Measurements from ENCODE around the gene GALNTL6. TPM values are rescaled to one million over a fixed set of nuclear protein-coding genes. Genes with fewer than 3 reads are reported as not detected.

The GALNTL6 gene
- total RNA-seq, 1 donor: under 0.01 TPM

DNA sequence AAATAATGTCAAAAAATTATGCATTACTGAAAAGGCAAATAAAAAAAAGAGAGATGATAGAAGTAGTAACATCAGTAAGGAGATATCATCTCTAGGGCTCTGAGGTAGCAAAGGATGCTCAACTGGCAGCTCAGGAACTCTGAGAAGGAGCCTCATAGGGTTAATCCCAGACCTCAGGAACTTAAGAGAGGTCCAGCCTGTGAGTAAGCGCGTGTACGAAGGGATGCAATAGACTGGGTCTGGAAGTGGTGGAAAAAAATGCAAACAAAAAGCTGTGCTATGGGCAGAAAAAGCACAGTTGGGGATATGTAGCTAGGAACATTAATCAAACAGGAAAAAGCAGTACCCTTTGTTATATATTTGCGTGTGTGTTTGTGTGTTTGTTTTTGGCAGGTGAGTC lies 282.0 kb downstream of the GALNTL6 start:
- H3K4me3 ChIP-seq (ENCODE audit: insufficient read depth, low read length): no peak overlapping the region
- H4K20me1 ChIP-seq (ENCODE audit: insufficient read depth, low read length): no peaks in the 10 kb centered on the region
- TF ChIP-seq, protein P1, sequence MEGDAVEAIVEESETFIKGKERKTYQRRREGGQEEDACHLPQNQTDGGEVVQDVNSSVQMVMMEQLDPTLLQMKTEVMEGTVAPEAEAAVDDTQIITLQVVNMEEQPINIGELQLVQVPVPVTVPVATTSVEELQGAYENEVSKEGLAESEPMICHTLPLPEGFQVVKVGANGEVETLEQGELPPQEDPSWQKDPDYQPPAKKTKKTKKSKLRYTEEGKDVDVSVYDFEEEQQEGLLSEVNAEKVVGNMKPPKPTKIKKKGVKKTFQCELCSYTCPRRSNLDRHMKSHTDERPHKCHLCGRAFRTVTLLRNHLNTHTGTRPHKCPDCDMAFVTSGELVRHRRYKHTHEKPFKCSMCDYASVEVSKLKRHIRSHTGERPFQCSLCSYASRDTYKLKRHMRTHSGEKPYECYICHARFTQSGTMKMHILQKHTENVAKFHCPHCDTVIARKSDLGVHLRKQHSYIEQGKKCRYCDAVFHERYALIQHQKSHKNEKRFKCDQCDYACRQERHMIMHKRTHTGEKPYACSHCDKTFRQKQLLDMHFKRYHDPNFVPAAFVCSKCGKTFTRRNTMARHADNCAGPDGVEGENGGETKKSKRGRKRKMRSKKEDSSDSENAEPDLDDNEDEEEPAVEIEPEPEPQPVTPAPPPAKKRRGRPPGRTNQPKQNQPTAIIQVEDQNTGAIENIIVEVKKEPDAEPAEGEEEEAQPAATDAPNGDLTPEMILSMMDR (IDR thresholded peaks at IDR 0.05; ENCODE audit: extremely low read depth, low read depth, low read length): no peak
- no peak overlapping the region for H2AFZ ChIP-seq (ENCODE audit: low read length)
- no peak overlapping the region for H3K27ac ChIP-seq (ENCODE audit: low read depth, low read length)
- no peaks in the 10 kb centered on the region for H3K36me3 ChIP-seq (ENCODE audit: insufficient read depth, low read length)
- DNase-seq (ENCODE audit: insufficient read length, low spot score, missing footprints): peak; percentile 68
- no peak overlapping the region for H3K4me2 ChIP-seq (ENCODE audit: insufficient read depth, low read length)
- no peaks in the 10 kb centered on the region for H3K79me2 ChIP-seq (ENCODE audit: insufficient read depth, low read length)
- H3K4me1 ChIP-seq (ENCODE audit: insufficient read depth, low read length): no peaks in the 10 kb centered on the region
- H3K9me3 ChIP-seq (ENCODE audit: low read depth, low read length): no peaks in the 10 kb centered on the region
- H3K27me3 ChIP-seq (ENCODE audit: insufficient read depth, low read length): no peaks in the 10 kb centered on the region

- no peak for DNase-seq (ENCODE audit: insufficient read length, low spot score, missing footprints)
- H3K4me2 ChIP-seq (ENCODE audit: insufficient read depth, low read length): no peak overlapping the region
- H2AFZ ChIP-seq (ENCODE audit: low read length): no peak overlapping the region
- no peaks in the 10 kb centered on the region for H3K36me3 ChIP-seq (ENCODE audit: insufficient read depth, low read length)
- H3K4me1 ChIP-seq (ENCODE audit: insufficient read depth, low read length): no peaks in the 10 kb centered on the region
- H3K79me2 ChIP-seq (ENCODE audit: insufficient read depth, low read length): no peaks in the 10 kb centered on the region
- H3K27me3 ChIP-seq (ENCODE audit: insufficient read depth, low read length): no peaks in the 10 kb centered on the region
- H3K4me3 ChIP-seq (ENCODE audit: insufficient read depth, low read length): no peak overlapping the region
- H3K9me3 ChIP-seq (ENCODE audit: low read depth, low read length): no peaks in the 10 kb centered on the region
- no peaks in the 10 kb centered on the region for H4K20me1 ChIP-seq (ENCODE audit: insufficient read depth, low read length)
- no peak overlapping the region for H3K27ac ChIP-seq (ENCODE audit: low read depth, low read length)
- TF ChIP-seq, protein P1 (IDR thresholded peaks at IDR 0.05; ENCODE audit: extremely low read depth, low read depth, low read length): no peak
Measured at GRCh38 chr4:172096786-172097185, 283.6 kb downstream of the GALNTL6 start.

GRCh38 chr4:172099376-172099775 lies 286.2 kb downstream of the GALNTL6 start:
- H3K9me3 ChIP-seq (ENCODE audit: low read depth, low read length): no peaks in the 10 kb centered on the region
- no peak overlapping the region for H2AFZ ChIP-seq (ENCODE audit: low read length)
- H3K27me3 ChIP-seq (ENCODE audit: insufficient read depth, low read length): no peaks in the 10 kb centered on the region

DNA sequence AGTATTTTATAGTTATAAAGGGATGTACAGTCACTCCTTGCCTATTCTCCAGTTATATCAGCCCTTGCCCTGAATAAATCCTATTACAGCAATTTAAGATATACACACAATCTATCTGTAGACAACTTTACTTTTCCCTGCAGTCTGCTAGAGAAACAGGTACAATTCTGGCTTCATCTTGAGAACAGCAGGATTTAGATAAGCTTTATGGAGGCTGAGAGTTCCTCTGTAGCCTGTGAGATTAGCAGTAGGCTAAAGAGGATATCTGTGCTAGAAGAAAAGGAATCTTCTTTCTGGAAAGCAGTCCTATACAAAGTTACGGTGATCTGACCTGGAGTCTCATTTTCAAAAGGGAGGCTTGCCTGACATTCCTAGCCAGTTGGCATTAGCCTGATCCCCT lies 290.3 kb downstream of the GALNTL6 start:
- Histone ChIP-seq H3K79me2 (ENCODE audit: insufficient read depth, low read length) (no peaks in the 10 kb centered on the region), H3K27ac (ENCODE audit: low read depth, low read length) (no peak overlapping the region), H4K20me1 (ENCODE audit: insufficient read depth, low read length) (no peaks in the 10 kb centered on the region), H3K36me3 (ENCODE audit: insufficient read depth, low read length) (no peaks in the 10 kb centered on the region), H3K4me2 (ENCODE audit: insufficient read depth, low read length) (no peak overlapping the region), H3K4me1 (ENCODE audit: insufficient read depth, low read length) (no peaks in the 10 kb centered on the region), H3K9me3 (ENCODE audit: low read depth, low read length) (no peaks in the 10 kb centered on the region), H3K27me3 (ENCODE audit: insufficient read depth, low read length) (no peaks in the 10 kb centered on the region), H2AFZ (ENCODE audit: low read length) (no peak overlapping the region), H3K4me3 (ENCODE audit: insufficient read depth, low read length) (no peak overlapping the region)
- no peak for DNase-seq (ENCODE audit: insufficient read length, low spot score, missing footprints)
- TF ChIP-seq, protein P1 (IDR thresholded peaks at IDR 0.05; ENCODE audit: extremely low read depth, low read depth, low read length): no peak

More at GRCh38 chr4:172099376-172099775, 286.2 kb downstream of the GALNTL6 start:
- Histone ChIP-seq H3K27ac (ENCODE audit: low read depth, low read length) (no peak overlapping the region), H3K36me3 (ENCODE audit: insufficient read depth, low read length) (no peaks in the 10 kb centered on the region), H3K4me3 (ENCODE audit: insufficient read depth, low read length) (no peak overlapping the region), H3K4me1 (ENCODE audit: insufficient read depth, low read length) (no peaks in the 10 kb centered on the region), H3K4me2 (ENCODE audit: insufficient read depth, low read length) (no peak overlapping the region), H4K20me1 (ENCODE audit: insufficient read depth, low read length) (no peaks in the 10 kb centered on the region), H3K79me2 (ENCODE audit: insufficient read depth, low read length) (no peaks in the 10 kb centered on the region)
- TF ChIP-seq, protein P1 (IDR thresholded peaks at IDR 0.05; ENCODE audit: extremely low read depth, low read depth, low read length): no peak
- DNase-seq (ENCODE audit: insufficient read length, low spot score, missing footprints): no peak

Measured in osteoblast (primary cell).